ENCODE results near the gene GLI3. TPM values are rescaled to one million over a fixed set of nuclear protein-coding genes. Genes with fewer than 3 reads are reported as not detected.

GLI3 gene
- total RNA-seq, 2 experiments from 2014 or later, result 0.24 to 0.32 TPM

DNA sequence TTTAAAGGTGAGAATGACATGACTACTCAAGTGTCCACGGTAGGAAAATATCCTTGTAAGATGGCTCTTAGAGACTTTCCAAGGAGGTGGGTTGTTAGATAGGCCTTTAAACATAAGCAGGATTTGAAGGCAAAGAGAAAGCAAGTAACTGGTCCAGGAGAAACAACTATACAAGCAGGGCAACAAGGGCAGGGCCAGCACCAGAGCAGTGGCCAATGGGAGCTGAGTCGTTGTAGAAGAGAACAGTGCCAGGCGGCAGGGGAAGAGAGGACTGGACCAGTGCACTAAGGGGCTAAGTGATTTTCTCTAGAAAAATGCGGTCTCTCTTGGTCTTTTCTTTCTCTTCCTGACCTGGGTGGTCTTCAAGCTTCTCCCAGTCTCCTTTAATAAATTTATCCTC is 94.9 kb downstream of the GLI3 start:
- CTCF ChIA-PET, result interaction anchor here (0.6 kb wide), 1 partner anchor 39 kb away, joined by 3 read pairs; no protein-coding TSS in a partner anchor
- Mint-ChIP-seq H3K27me3 (ENCODE audit: low read depth) (peaks cover 4% of the 10 kb centered on the region), H3K27ac (no peak overlapping the region), H3K4me1 (ENCODE audit: low read depth) (no peaks in the 10 kb centered on the region), H3K4me3 (no peak overlapping the region), H3K36me3 (ENCODE audit: low read depth) (no peaks in the 10 kb centered on the region), H3K9me3 (no peaks in the 10 kb centered on the region)
- intact Hi-C loops (cut with micrococcal nuclease), result no loop called here
- DNase-seq, result no peak

DNA sequence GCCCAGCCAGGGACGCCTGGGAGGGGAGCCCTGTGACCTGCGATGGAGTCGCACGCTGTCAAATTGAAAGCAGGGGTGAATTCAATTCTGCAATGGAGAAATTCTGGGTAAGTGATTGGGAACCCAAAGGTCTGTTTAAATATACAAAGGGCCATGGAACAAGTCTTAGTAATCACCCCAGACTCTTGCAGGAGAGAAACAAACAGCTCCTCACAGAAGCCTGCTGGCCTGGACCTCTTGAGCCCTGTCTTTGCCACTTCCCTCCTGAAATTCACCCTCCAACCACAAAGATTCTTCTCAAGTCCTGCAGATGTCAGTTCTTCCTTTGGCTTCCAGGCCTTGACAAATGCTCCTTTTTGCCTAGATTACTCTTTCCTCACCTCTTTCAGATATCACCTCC is 97.3 kb downstream of the GLI3 start:
- Mint-ChIP-seq H3K36me3 (ENCODE audit: low read depth) (no peaks in the 10 kb centered on the region), H3K4me1 (ENCODE audit: low read depth) (no peaks in the 10 kb centered on the region), H3K27ac (no peak overlapping the region), H3K4me3 (no peak overlapping the region), H3K27me3 (ENCODE audit: low read depth) (peaks cover 2% of the 10 kb centered on the region), H3K9me3 (no peaks in the 10 kb centered on the region)
- DNase-seq, result no peak
- CTCF ChIA-PET, result no interaction called here
- intact Hi-C loops (cut with micrococcal nuclease), result no loop called here

DNA sequence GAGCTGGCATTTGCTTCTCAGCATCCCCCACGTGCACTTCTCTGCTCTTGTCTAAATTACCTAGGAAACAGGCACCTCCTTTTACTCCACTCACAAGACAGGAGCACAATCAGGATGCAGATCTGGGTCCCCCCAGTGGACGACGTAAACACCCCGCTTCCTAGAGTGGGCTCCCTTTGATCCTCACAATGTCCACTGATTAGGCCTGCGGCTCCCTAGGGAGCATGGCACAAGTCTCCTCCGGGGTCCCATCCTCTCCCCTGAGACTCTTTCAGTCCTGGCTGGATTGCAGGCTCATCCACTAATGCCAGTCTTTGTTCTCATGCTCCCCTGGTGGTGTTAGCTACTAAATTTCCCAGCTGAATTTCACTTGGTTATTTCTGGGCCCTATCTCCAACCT is 98.3 kb downstream of the GLI3 start:
- no peak for DNase-seq
- no peaks in the 10 kb centered on the region for H3K4me1 Mint-ChIP-seq (ENCODE audit: low read depth)
- no peaks in the 10 kb centered on the region for H3K36me3 Mint-ChIP-seq (ENCODE audit: low read depth)
- intact Hi-C loops (cut with micrococcal nuclease), result no loop called here
- no peaks in the 10 kb centered on the region for H3K9me3 Mint-ChIP-seq
- no peak overlapping the region for H3K27ac Mint-ChIP-seq
- CTCF ChIA-PET, result no interaction called here
- H3K27me3 Mint-ChIP-seq (ENCODE audit: low read depth), result peaks cover 2% of the 10 kb centered on the region
- H3K4me3 Mint-ChIP-seq, result no peak overlapping the region

GRCh38 chr7:42137941-42138340 is 99.1 kb downstream of the GLI3 start:
- CTCF ChIA-PET, result no interaction called here
- intact Hi-C loops (cut with micrococcal nuclease), result no loop called here
- H3K27me3 Mint-ChIP-seq (ENCODE audit: low read depth), result peaks cover 2% of the 10 kb centered on the region
- H3K9me3 Mint-ChIP-seq, result no peaks in the 10 kb centered on the region
- no peak overlapping the region for H3K4me3 Mint-ChIP-seq
- no peaks in the 10 kb centered on the region for H3K36me3 Mint-ChIP-seq (ENCODE audit: low read depth)
- H3K27ac Mint-ChIP-seq, result no peak overlapping the region
- no peaks in the 10 kb centered on the region for H3K4me1 Mint-ChIP-seq (ENCODE audit: low read depth)
- DNase-seq, result no peak

GRCh38 chr7:42137431-42137830 is 99.6 kb downstream of the GLI3 start:
- Mint-ChIP-seq H3K36me3 (ENCODE audit: low read depth) (no peaks in the 10 kb centered on the region), H3K4me3 (no peak overlapping the region), H3K27ac (no peak overlapping the region), H3K9me3 (no peaks in the 10 kb centered on the region), H3K27me3 (ENCODE audit: low read depth) (peaks cover 2% of the 10 kb centered on the region), H3K4me1 (ENCODE audit: low read depth) (no peaks in the 10 kb centered on the region)
- CTCF ChIA-PET, result no interaction called here
- intact Hi-C loops (cut with micrococcal nuclease), result no loop called here
- no peak for DNase-seq

- Mint-ChIP-seq H3K4me1 (ENCODE audit: low read depth) (no peaks in the 10 kb centered on the region), H3K36me3 (ENCODE audit: low read depth) (no peaks in the 10 kb centered on the region), H3K9me3 (no peaks in the 10 kb centered on the region), H3K27ac (no peak overlapping the region), H3K27me3 (ENCODE audit: low read depth) (no peaks in the 10 kb centered on the region), H3K4me3 (no peak overlapping the region)
- CTCF ChIA-PET, result interaction anchor here (0.6 kb wide), 1 partner anchor 218 kb away, joined by 4 read pairs; no protein-coding TSS in a partner anchor
- intact Hi-C loops (cut with micrococcal nuclease), result no loop called here
- no peak for DNase-seq
Observed at GRCh38 chr7:42135728-42136127, 101.3 kb downstream of the GLI3 start.

DNA sequence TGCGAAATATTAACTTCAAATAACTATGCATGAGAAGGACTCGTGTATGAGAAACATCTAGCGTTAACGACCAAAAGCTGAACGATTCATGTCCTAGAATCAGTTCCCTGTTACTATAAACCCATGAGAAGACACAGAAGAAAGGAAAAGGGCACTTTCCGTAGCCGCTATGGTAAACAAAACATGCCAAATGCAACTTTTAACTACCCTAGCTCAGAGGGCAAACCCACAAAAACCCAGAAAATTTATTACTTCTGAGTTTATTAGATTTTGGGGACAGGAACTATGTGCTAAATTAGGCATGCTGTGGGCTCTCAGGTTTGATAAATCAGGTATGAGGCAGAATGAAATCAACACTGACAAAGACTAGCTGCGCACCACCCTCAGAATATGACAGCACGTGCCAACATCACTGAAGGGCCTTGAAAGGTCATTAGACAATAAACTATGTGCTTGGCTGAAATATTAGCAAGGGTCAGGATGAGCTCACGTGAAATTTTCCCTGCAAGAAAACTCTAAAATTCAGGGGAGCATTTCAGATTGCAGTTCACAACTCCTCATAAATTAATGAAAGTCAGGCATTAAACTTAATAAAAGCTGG is 102.6 kb downstream of the GLI3 start:
- no peak for DNase-seq
- Mint-ChIP-seq H3K9me3 (no peaks in the 10 kb centered on the region), H3K4me1 (ENCODE audit: low read depth) (no peaks in the 10 kb centered on the region), H3K27ac (no peak overlapping the region), H3K36me3 (ENCODE audit: low read depth) (no peaks in the 10 kb centered on the region), H3K27me3 (ENCODE audit: low read depth) (no peaks in the 10 kb centered on the region), H3K4me3 (no peak overlapping the region)
- CTCF ChIA-PET, result no interaction called here
- intact Hi-C loops (cut with micrococcal nuclease), result no loop called here

GRCh38 chr7:42133321-42133720 is 103.7 kb downstream of the GLI3 start:
- no peaks in the 10 kb centered on the region for H3K4me1 Mint-ChIP-seq (ENCODE audit: low read depth)
- no peaks in the 10 kb centered on the region for H3K9me3 Mint-ChIP-seq
- no peak overlapping the region for H3K27ac Mint-ChIP-seq
- intact Hi-C loops (cut with micrococcal nuclease), result no loop called here
- no peaks in the 10 kb centered on the region for H3K36me3 Mint-ChIP-seq (ENCODE audit: low read depth)
- no peak overlapping the region for H3K4me3 Mint-ChIP-seq
- no peaks in the 10 kb centered on the region for H3K27me3 Mint-ChIP-seq (ENCODE audit: low read depth)
- CTCF ChIA-PET, result interaction anchor here (1.1 kb wide), 1 partner anchor 53 kb away, joined by 3 read pairs; no protein-coding TSS in a partner anchor
- no peak for DNase-seq

DNA sequence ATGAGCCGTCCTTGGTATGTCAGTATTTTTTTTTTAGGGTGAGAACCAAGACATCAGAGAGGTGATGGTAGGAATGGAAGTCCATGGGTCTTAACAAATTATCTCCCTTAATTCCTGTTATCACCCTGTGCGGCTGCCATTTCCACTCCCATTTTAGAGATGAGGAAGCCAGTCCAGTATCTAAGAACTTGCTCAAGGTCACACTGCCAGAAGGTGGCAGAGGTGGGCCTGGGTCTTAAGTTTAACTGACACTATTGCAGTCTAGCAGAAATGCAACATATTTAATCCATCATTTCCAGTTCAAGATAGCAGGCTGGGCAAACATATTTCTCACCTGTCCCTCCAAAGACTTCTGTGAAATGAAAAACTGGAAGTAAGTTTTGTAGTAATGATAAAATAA is 108.3 kb downstream of the GLI3 start:
- Mint-ChIP-seq H3K4me3 (no peak overlapping the region), H3K36me3 (ENCODE audit: low read depth) (no peaks in the 10 kb centered on the region), H3K27me3 (ENCODE audit: low read depth) (peaks cover 2% of the 10 kb centered on the region), H3K9me3 (no peaks in the 10 kb centered on the region), H3K27ac (no peak overlapping the region), H3K4me1 (ENCODE audit: low read depth) (no peaks in the 10 kb centered on the region)
- intact Hi-C loops (cut with micrococcal nuclease), result no loop called here
- DNase-seq, result peak; percentile 33
- CTCF ChIA-PET, result no interaction called here

DNA sequence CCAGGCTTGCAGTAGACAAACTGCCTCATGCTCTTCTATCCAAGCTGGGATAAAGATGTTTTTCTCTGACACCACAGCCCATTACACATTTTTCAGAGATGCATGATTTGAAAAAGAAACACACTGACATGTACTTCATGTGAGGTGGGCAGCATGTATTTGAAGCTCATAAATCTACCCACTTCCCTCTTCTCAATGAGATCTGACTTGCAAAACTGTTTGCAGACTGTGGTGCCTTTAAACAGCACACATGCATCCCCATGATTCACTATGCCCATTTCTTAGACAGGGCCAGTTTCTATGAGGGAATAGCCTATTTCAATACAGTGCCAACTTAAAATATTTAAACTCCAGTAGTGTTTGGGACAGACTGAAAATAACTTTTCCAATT is 109.8 kb downstream of the GLI3 start:
- H3K27ac Mint-ChIP-seq, result no peak overlapping the region
- CTCF ChIA-PET, result interaction anchor here (0.6 kb wide), 1 partner anchor 952 kb away, joined by 3 read pairs; no protein-coding TSS in a partner anchor
- intact Hi-C loops (cut with micrococcal nuclease), result no loop called here
- no peaks in the 10 kb centered on the region for H3K4me1 Mint-ChIP-seq (ENCODE audit: low read depth)
- H3K27me3 Mint-ChIP-seq (ENCODE audit: low read depth), result peaks cover 2% of the 10 kb centered on the region
- H3K9me3 Mint-ChIP-seq, result no peaks in the 10 kb centered on the region
- H3K36me3 Mint-ChIP-seq (ENCODE audit: low read depth), result no peaks in the 10 kb centered on the region
- no peak for DNase-seq
- no peak overlapping the region for H3K4me3 Mint-ChIP-seq

- H3K27ac Mint-ChIP-seq, result no peak overlapping the region
- CTCF ChIA-PET, result no interaction called here
- H3K4me1 Mint-ChIP-seq (ENCODE audit: low read depth), result no peaks in the 10 kb centered on the region
- no peak for DNase-seq
- intact Hi-C loops (cut with micrococcal nuclease), result no loop called here
- no peaks in the 10 kb centered on the region for H3K36me3 Mint-ChIP-seq (ENCODE audit: low read depth)
- H3K9me3 Mint-ChIP-seq, result no peaks in the 10 kb centered on the region
- peaks cover 2% of the 10 kb centered on the region for H3K27me3 Mint-ChIP-seq (ENCODE audit: low read depth)
- no peak overlapping the region for H3K4me3 Mint-ChIP-seq
Observed at GRCh38 chr7:42126475-42127231, 110.4 kb downstream of the GLI3 start.

- intact Hi-C loops (cut with micrococcal nuclease), result no loop called here
- CTCF ChIA-PET, result no interaction called here
- no peak overlapping the region for H3K27ac Mint-ChIP-seq
- H3K36me3 Mint-ChIP-seq (ENCODE audit: low read depth), result no peaks in the 10 kb centered on the region
- H3K27me3 Mint-ChIP-seq (ENCODE audit: low read depth), result peaks cover 2% of the 10 kb centered on the region
- H3K9me3 Mint-ChIP-seq, result no peaks in the 10 kb centered on the region
- DNase-seq, result no peak
- no peak overlapping the region for H3K4me3 Mint-ChIP-seq
- no peaks in the 10 kb centered on the region for H3K4me1 Mint-ChIP-seq (ENCODE audit: low read depth)
Observed at GRCh38 chr7:42125321-42125720, 111.7 kb downstream of the GLI3 start.

GRCh38 chr7:42123716-42124115 is 113.3 kb downstream of the GLI3 start:
- H3K36me3 Mint-ChIP-seq (ENCODE audit: low read depth), result no peaks in the 10 kb centered on the region
- intact Hi-C loops (cut with micrococcal nuclease), result no loop called here
- peaks cover 6% of the 10 kb centered on the region for H3K27me3 Mint-ChIP-seq (ENCODE audit: low read depth)

More at GRCh38 chr7:42123716-42124115, 113.3 kb downstream of the GLI3 start:
- no peak for DNase-seq
- no peak overlapping the region for H3K4me3 Mint-ChIP-seq
- no peak overlapping the region for H3K27ac Mint-ChIP-seq
- H3K9me3 Mint-ChIP-seq, result no peaks in the 10 kb centered on the region
- H3K4me1 Mint-ChIP-seq (ENCODE audit: low read depth), result no peaks in the 10 kb centered on the region
- CTCF ChIA-PET, result no interaction called here
